ENCODE results near the gene EXOC1L.

The EXOC1L gene

GRCh38 chr4:55819634-55820033 is at the start of gene EXOC1L:
EXOC1L (plus strand) TSS chr4:55819790; CDS start chr4:55820027, 237 bp downstream.
- no peak for DNase-seq (ENCODE audit: low spot score)

GRCh38 chr4:55770662-55771061 is 48.9 kb upstream of the EXOC1L start:
- no peak for DNase-seq (ENCODE audit: low spot score)

- DNase-seq (ENCODE audit: low spot score), result no peak
Measured at GRCh38 chr4:55781341-55781740, 38.2 kb upstream of the EXOC1L start.

- DNase-seq (ENCODE audit: low spot score), result no peak
Measured at GRCh38 chr4:55781812-55782211, 37.8 kb upstream of the EXOC1L start.

GRCh38 chr4:55783584-55783983 is 36.0 kb upstream of the EXOC1L start:
- no peak for DNase-seq (ENCODE audit: low spot score)

- no peak for DNase-seq (ENCODE audit: low spot score)
Measured at GRCh38 chr4:55784747-55785146, 34.8 kb upstream of the EXOC1L start.

- no peak for DNase-seq (ENCODE audit: low spot score)
Measured at GRCh38 chr4:55791666-55792065, 27.9 kb upstream of the EXOC1L start.

- DNase-seq (ENCODE audit: low spot score), result no peak
Measured at GRCh38 chr4:55793479-55793878, 26.1 kb upstream of the EXOC1L start.

- no peak for DNase-seq (ENCODE audit: low spot score)
Measured at GRCh38 chr4:55794053-55794452, 25.5 kb upstream of the EXOC1L start.

GRCh38 chr4:55795341-55795740 is 24.2 kb upstream of the EXOC1L start:
- DNase-seq (ENCODE audit: low spot score), result no peak

- no peak for DNase-seq (ENCODE audit: low spot score)
Measured at GRCh38 chr4:55801498-55801897, 18.1 kb upstream of the EXOC1L start.

- DNase-seq (ENCODE audit: low spot score), result no peak
Measured at GRCh38 chr4:55807556-55807955, 12.0 kb upstream of the EXOC1L start.

GRCh38 chr4:55808186-55808585 is 11.4 kb upstream of the EXOC1L start:
- no peak for DNase-seq (ENCODE audit: low spot score)

GRCh38 chr4:55808632-55809031 is 11.0 kb upstream of the EXOC1L start:
- no peak for DNase-seq (ENCODE audit: low spot score)

- DNase-seq (ENCODE audit: low spot score), result no peak
Measured at GRCh38 chr4:55817691-55818090, 1.9 kb upstream of the EXOC1L start.

GRCh38 chr4:55820279-55820678 is 689 bp downstream of the EXOC1L start:
- DNase-seq (ENCODE audit: low spot score), result no peak

GRCh38 chr4:55822329-55822728 is 2.7 kb downstream of the EXOC1L start:
- no peak for DNase-seq (ENCODE audit: low spot score)

GRCh38 chr4:55824865-55825264 is 5.3 kb downstream of the EXOC1L start:
- no peak for DNase-seq (ENCODE audit: low spot score)

- no peak for DNase-seq (ENCODE audit: low spot score)
Measured at GRCh38 chr4:55826986-55827385, 7.4 kb downstream of the EXOC1L start.

GRCh38 chr4:55827582-55827981 is 8.0 kb downstream of the EXOC1L start:
- DNase-seq (ENCODE audit: low spot score), result no peak

GRCh38 chr4:55830048-55830447 is 10.5 kb downstream of the EXOC1L start:
- DNase-seq (ENCODE audit: low spot score), result no peak

- DNase-seq (ENCODE audit: low spot score), result no peak
Measured at GRCh38 chr4:55830716-55831115, 11.1 kb downstream of the EXOC1L start.

- DNase-seq (ENCODE audit: low spot score), result no peak
Measured at GRCh38 chr4:55834086-55834795, 14.7 kb downstream of the EXOC1L start.

- no peak for DNase-seq (ENCODE audit: low spot score)
Measured at GRCh38 chr4:55837903-55838302, 18.3 kb downstream of the EXOC1L start.
